Heart left ventricle (tissue), 16 donors: ENCODE measurements around the gene ZNF862. TPM values are rescaled to one million over a fixed set of nuclear protein-coding genes. Genes with fewer than 3 reads are reported as not detected.

Source experiments
- ATAC-seq, 4 donors: fragments of 200-7000 bp; cut with Tn5 transposase; one replicate each; pipeline ENCODE4 v1.9.1; 2020 to 2022; ENCODE audit warnings: moderate library complexity in 4 of 4, mild to moderate bottlenecking in 3 of 4, moderate number of reproducible peaks in 1 of 4
- DNase-seq, 5 donors: peaks; one replicate each; pipeline ENCODE4 v3.0.0-alpha.2; 2020
- H3K27ac ChIP-seq, 12 donors: fragments of 200-600 bp; sonication (generic) in 4 of 12; one replicate each; pipeline versions ENCODE4 v1.5.0 to v1.8.0; 2016 to 2022; ENCODE audit warnings: mild to moderate bottlenecking in 2 of 12
- H3K27me3 ChIP-seq, 9 donors: fragments of 200-600 bp; sonication (generic) in 2 of 9; one replicate each; pipeline versions ENCODE4 v1.5.1 to v1.8.0; 2016 to 2022; ENCODE audit warnings: mild to moderate bottlenecking in 3 of 9
- H3K36me3 ChIP-seq, 9 donors: fragments of 200-600 bp; sonication (generic) in 2 of 9; one replicate each; pipeline versions ENCODE4 v1.5.0 to v1.8.0; 2018 to 2022; ENCODE audit warnings: mild to moderate bottlenecking in 2 of 9
- H3K4me1 ChIP-seq, 12 donors: fragments of 200-600 bp; sonication (generic) in 4 of 12; one replicate each; pipeline versions ENCODE4 v1.5.0 to v1.8.0; 2016 to 2022; ENCODE audit warnings: mild to moderate bottlenecking in 3 of 12
- H3K4me3 ChIP-seq, 12 donors: fragments of 200-600 bp; sonication (generic) in 4 of 12; one replicate each; pipeline versions ENCODE4 v1.5.0 to v1.8.0; 2017 to 2022; ENCODE audit warnings: mild to moderate bottlenecking in 9 of 12, moderate library complexity in 4 of 12
- H3K9me3 ChIP-seq, 12 donors: fragments of 200-600 bp; sonication (generic) in 4 of 12; one replicate each; pipeline versions ENCODE4 v1.5.0 to v1.8.0; 2016 to 2022; ENCODE audit warnings: mild to moderate bottlenecking in 1 of 12
- CTCF ChIP-seq, 12 donors: fragments of 200-600 bp; sonication (generic) in 4 of 12; IDR thresholded peaks; one replicate each; pipeline versions ENCODE4 v1.5.0 to v1.8.0; 2018 to 2022; ENCODE audit warnings: antibody characterized with exemption in 12 of 12, mild to moderate bottlenecking in 5 of 12
- POLR2A ChIP-seq, 2 donors: fragments of 450-650 bp; IDR thresholded peaks; one replicate each; pipeline ENCODE4 v1.6.1; 2017; ENCODE audit warnings: antibody characterized with exemption in 2 of 2, mild to moderate bottlenecking in 2 of 2, moderate library complexity in 2 of 2
- WGBS, 4 donors: extraction: QIAGEN DNeasy Blood & Tissue Kit in 2 of 4; methylation state at CpG; one replicate each; pipeline versions ENCODE4 v1.1.5 to v1.1.7; 2013 to 2018; 5-methylcytosine and 5-hydroxymethylcytosine counted together
- intact Hi-C, 10 donors: fragments of 100-400 bp; cut with DNase I; formaldehyde crosslinking; loops; one replicate each; pipeline versions ENCODE4 v1.11.1 to v1.14.2; 2022
- polyA plus RNA-seq, 2 donors: library from polyadenylated mRNA; stranded (reverse); fragments of 200-250 nt; gene quantifications; one replicate each; pipeline ENCODE4 v1.2.3, GENCODE V29; 2013
- total RNA-seq, 9 donors: library from RNA; depleted of rRNA in 2 of 9; stranded (reverse); fragments of >200 nt in 2 of 9; fragmentation: NEBNext Ultra II Directional in 3 of 9; extraction: Animal tissue kit (Norgen Biotek cat#: 25700) in 3 of 9; gene quantifications; one replicate each; pipeline versions ENCODE4 v1.1.0 to v1.2.4, GENCODE V29; 2016 to 2023
- donor health status: ischemic (EF 13 %, LVEDD 7.1; RV severe dilation, severe dysfunction).
- donor health status: healthy with polysubstance abuse.
- donor health status: DM: no; HTN: yes; CAD: no.
- donor health status: DM: no; HTN: no; CAD: no.
- donor health status: ischemic (EF 25% LVEDD 6.9; RV normal size, moderate dysfunction).
- donor health status: ischemic (EF 25% LVEDD 5.7; RV mildly dilated, moderate dysfunction).
- donor health status: healthy.
- donor health status: DM: yes; HTN: yes; CAD: no.
- donor health status: ischemic (EF 35%, LVEDD 5.7; RV mildly dilated, moderate dysfunction).
- donor health status: nonischemic (EF 11% LVEDD 7.7; RV severe dilation, severe dysfunction).
- donor health status: DM: yes; HTN: yes; CAD: no.
- donor health status: PGD.
- donor health status: ischemic (EF 29% LVEDD 5.4; RV normal size, mild dysfunction).
- donor health status: nonischemic (EF 23%, LVEDD 6.1; RV moderate dilation, normal function).

ZNF862 gene
- total and polyA plus RNA-seq, 11 donors, result 6.9 to 18.1 (median 9.1) TPM

GRCh38 chr7:149859876-149860275 is 21.7 kb downstream of the ZNF862 start:
- WGBS, 4 donors, result 92 to 96% (median 94%) methylated on average over 4 of the region's 4 CpGs
- intact Hi-C loops, result no loop called here
- Histone ChIP-seq H3K4me1 (peaks cover 0 to 15% (median 6%) of the 10 kb centered on the region in 12 donors), H3K27ac (no peak overlapping the region), H3K36me3 (peaks cover 0 to 65% (median 54%) of the 10 kb centered on the region in 9 donors), H3K4me3 (no peak overlapping the region), H3K9me3 (no peaks in the 10 kb centered on the region), H3K27me3 (no peaks in the 10 kb centered on the region)
- no peak for ATAC-seq
- TF ChIP-seq CTCF (IDR thresholded peaks at IDR 0.05) (no peak), POLR2A (IDR thresholded peaks at IDR 0.05) (no peak)
- no peak for DNase-seq

GRCh38 chr7:149860821-149861727 is 22.9 kb downstream of the ZNF862 start:
- DNase-seq (no peak), ATAC-seq (no peak)
- Histone ChIP-seq H3K27me3 (no peaks in the 10 kb centered on the region), H3K36me3 (peaks cover 0 to 75% (median 60%) of the 10 kb centered on the region in 9 donors), H3K4me3 (no peak overlapping the region), H3K4me1 (peaks cover 0 to 19% (median under 1%) of the 10 kb centered on the region in 12 donors), H3K9me3 (no peaks in the 10 kb centered on the region), H3K27ac (no peak overlapping the region)
- peak in 9 of 12 donors; percentile 14 to 43 (median 25) for TF ChIP-seq CTCF (IDR thresholded peaks at IDR 0.05)
- TF ChIP-seq POLR2A (IDR thresholded peaks at IDR 0.05), result no peak
- WGBS, 4 donors, result 80 to 89% (median 83%) methylated on average over 30 to 45 of the region's 45 CpGs
- intact Hi-C loops, result no loop called here

GRCh38 chr7:149861728-149862045 is 23.5 kb downstream of the ZNF862 start:
- intact Hi-C loops, result no loop called here
- no peak for ATAC-seq
- Histone ChIP-seq H3K36me3 (peaks cover 0 to 80% (median 60%) of the 10 kb centered on the region in 9 donors), H3K4me3 (no peak overlapping the region), H3K9me3 (no peaks in the 10 kb centered on the region), H3K27me3 (no peaks in the 10 kb centered on the region), H3K4me1 (peaks cover 0 to 22% (median 0%) of the 10 kb centered on the region in 12 donors), H3K27ac (no peak overlapping the region)
- 95 to 98% (median 96%) methylated on average over 16 of the region's 16 CpGs for WGBS, 4 donors
- no peak for DNase-seq
- TF ChIP-seq CTCF (IDR thresholded peaks at IDR 0.05), result no peak
- TF ChIP-seq POLR2A (IDR thresholded peaks at IDR 0.05), result no peak

GRCh38 chr7:149862156-149862555 is 24.0 kb downstream of the ZNF862 start:
- no peak for ATAC-seq
- no peaks in the 10 kb centered on the region for H3K9me3 ChIP-seq
- no peaks in the 10 kb centered on the region for H3K27me3 ChIP-seq
- peaks cover 0 to 26% (median 2%) of the 10 kb centered on the region in 12 donors for H3K4me1 ChIP-seq
- no peak overlapping the region for H3K4me3 ChIP-seq
- DNase-seq, result no peak
- intact Hi-C loops, result no loop called here
- WGBS, 4 donors, result 89 to 97% (median 95%) methylated on average over 16 to 18 of the region's 18 CpGs
- peaks cover 0 to 82% (median 60%) of the 10 kb centered on the region in 9 donors for H3K36me3 ChIP-seq
- H3K27ac ChIP-seq, result no peak overlapping the region
- no peak for TF ChIP-seq CTCF (IDR thresholded peaks at IDR 0.05)
- TF ChIP-seq POLR2A (IDR thresholded peaks at IDR 0.05), result no peak
